GM10266 (cell line): ENCODE results near the gene ATG101.

Experiments used
- DNase-seq: peaks from one replicate; pipeline ENCODE4 v3.0.0; 2012; ENCODE audit errors: extremely low spot score
- CTCF ChIP-seq: IDR thresholded peaks from 2 replicates; pipeline ENCODE4 v1.5.1; 2012; ENCODE audit warnings: mild to moderate bottlenecking, low read depth; ENCODE audit not compliant: control insufficient read depth, insufficient read depth; ENCODE audit errors: missing control alignments

Gene ATG101

GRCh38 chr12:52066346-52067080 lies 3.3 kb upstream of the ATG101 start:
- no peak for TF ChIP-seq CTCF
- DNase-seq, result no peak

GRCh38 chr12:52067081-52067374 lies 2.8 kb upstream of the ATG101 start:
- TF ChIP-seq CTCF, result no peak
- DNase-seq, result no peak

- DNase-seq, result no peak
- no peak for TF ChIP-seq CTCF
Observed at GRCh38 chr12:52070185-52070925, 577 bp downstream of the ATG101 start.

- DNase-seq, result no peak
- TF ChIP-seq CTCF, result no peak
Observed at GRCh38 chr12:52073531-52074381, 4.0 kb downstream of the ATG101 start.

- DNase-seq, result no peak
Observed at GRCh38 chr12:52074971-52075724, 5.4 kb downstream of the ATG101 start.

GRCh38 chr12:52076811-52077210 lies 7.0 kb downstream of the ATG101 start:
- no peak for TF ChIP-seq CTCF

More at GRCh38 chr12:52074971-52075724, 5.4 kb downstream of the ATG101 start:
- TF ChIP-seq CTCF, result no peak

More at GRCh38 chr12:52076811-52077210, 7.0 kb downstream of the ATG101 start:
- DNase-seq, result no peak
